ENCODE data around the gene QRSL1.

- TF ChIP-seq POLR2AphosphoS5 (IDR thresholded peaks at IDR 0.05) = no peak
- TF ChIP-seq CTCF (IDR thresholded peaks at IDR 0.05) = no peak
- no peak for TF ChIP-seq POLR2A (IDR thresholded peaks at IDR 0.05)
Measured at GRCh38 chr6:106692112-106692818, 62.9 kb downstream of the QRSL1 start.
